ENCODE measurements around the gene TMEM253. TPM values are rescaled to one million over a fixed set of nuclear protein-coding genes. Genes with fewer than 3 reads are reported as not detected.

TMEM253 gene
- total RNA-seq, 1 donor from 2014 or later: 1.4 TPM

GRCh38 chr14:21103710-21104447, 3.0 kb downstream of the TMEM253 start:
- DNase-seq (ENCODE audit: low read depth) (peak; percentile 92), FAIRE-seq (no peak)
- Histone ChIP-seq H3K4me2 (ENCODE audit: low read length) (peak overlapping the region; percentile 94), H3K9me3 (ENCODE audit: insufficient read depth, low read depth, low read length) (no peaks in the 10 kb centered on the region), H3K27ac (ENCODE audit: low read depth, low read length) (peak overlapping the region; percentile 99), H4K20me1 (ENCODE audit: insufficient read depth, low read length) (no peaks in the 10 kb centered on the region), H3K9ac (ENCODE audit: low read length) (peak overlapping the region; percentile 97), H3K4me3 (ENCODE audit: insufficient read depth, low read depth, low read length) (peak overlapping the region; percentile 71), H3K79me2 (ENCODE audit: insufficient read depth, low read length) (no peaks in the 10 kb centered on the region), H3K4me1 (ENCODE audit: insufficient read depth, low read length) (peaks cover 31% of the 10 kb centered on the region), H3K36me3 (ENCODE audit: insufficient read depth, low read length) (no peaks in the 10 kb centered on the region), H2AFZ (ENCODE audit: low read depth, low read length) (peak overlapping the region; percentile 97), H3K27me3 (ENCODE audit: insufficient read depth, low read length) (peaks cover 7% of the 10 kb centered on the region)
- Mint-ChIP-seq H3K27me3 (ENCODE audit: low read depth, unreplicated experiment) (no peaks in the 10 kb centered on the region), H3K27ac (ENCODE audit: unreplicated experiment) (peak overlapping the region; percentile 89), H3K4me3 (ENCODE audit: unreplicated experiment) (peak overlapping the region; percentile 97), H3K9me3 (ENCODE audit: unreplicated experiment) (no peaks in the 10 kb centered on the region), H3K4me1 (ENCODE audit: low read depth, unreplicated experiment) (peaks cover 59% of the 10 kb centered on the region), H3K36me3 (ENCODE audit: low read depth, unreplicated experiment) (no peaks in the 10 kb centered on the region)
- TF ChIP-seq, protein P1, sequence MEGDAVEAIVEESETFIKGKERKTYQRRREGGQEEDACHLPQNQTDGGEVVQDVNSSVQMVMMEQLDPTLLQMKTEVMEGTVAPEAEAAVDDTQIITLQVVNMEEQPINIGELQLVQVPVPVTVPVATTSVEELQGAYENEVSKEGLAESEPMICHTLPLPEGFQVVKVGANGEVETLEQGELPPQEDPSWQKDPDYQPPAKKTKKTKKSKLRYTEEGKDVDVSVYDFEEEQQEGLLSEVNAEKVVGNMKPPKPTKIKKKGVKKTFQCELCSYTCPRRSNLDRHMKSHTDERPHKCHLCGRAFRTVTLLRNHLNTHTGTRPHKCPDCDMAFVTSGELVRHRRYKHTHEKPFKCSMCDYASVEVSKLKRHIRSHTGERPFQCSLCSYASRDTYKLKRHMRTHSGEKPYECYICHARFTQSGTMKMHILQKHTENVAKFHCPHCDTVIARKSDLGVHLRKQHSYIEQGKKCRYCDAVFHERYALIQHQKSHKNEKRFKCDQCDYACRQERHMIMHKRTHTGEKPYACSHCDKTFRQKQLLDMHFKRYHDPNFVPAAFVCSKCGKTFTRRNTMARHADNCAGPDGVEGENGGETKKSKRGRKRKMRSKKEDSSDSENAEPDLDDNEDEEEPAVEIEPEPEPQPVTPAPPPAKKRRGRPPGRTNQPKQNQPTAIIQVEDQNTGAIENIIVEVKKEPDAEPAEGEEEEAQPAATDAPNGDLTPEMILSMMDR (IDR thresholded peaks at IDR 0.05; ENCODE audit: insufficient read depth, low read depth, low read length): peak; percentile 62
- no peak for TF ChIP-seq EZH2 (IDR thresholded peaks at IDR 0.05; ENCODE audit: insufficient read depth, low read length)

DNA sequence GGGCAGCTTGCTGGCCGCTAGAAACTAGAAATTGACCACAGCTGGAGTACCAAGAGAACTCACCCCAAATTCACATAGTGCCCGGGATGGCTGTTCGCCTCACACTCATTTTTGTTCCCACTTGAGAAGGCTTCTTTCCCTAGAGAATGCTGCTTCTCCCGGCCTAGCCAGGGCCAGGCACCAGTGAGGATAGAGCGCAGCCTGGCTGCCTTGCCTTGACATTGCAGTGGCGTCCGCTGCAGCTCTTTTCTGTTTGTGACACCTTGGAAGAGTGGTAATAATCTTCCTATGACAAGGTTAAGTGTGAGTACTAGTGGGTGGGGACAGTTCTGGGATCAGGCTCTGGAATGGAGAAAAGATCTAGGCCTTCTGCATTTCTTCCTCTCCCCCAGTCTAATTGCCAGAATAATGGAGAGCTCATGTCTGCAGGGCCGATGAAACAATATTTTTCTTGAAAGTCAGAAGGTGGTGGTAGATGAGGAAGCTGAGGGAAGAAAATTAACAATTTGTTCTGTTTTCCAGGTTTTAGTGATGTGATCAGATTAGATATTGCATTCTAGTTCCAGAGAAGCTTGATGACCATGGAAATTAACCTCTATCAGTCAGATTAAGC, 3.7 kb downstream of the TMEM253 start:
- H3K36me3 Mint-ChIP-seq (ENCODE audit: low read depth, unreplicated experiment): no peaks in the 10 kb centered on the region
- DNase-seq (ENCODE audit: low read depth) (peak; percentile 63), FAIRE-seq (no peak)
- Histone ChIP-seq H3K27ac (ENCODE audit: low read depth, low read length) (peak overlapping the region; percentile 99), H2AFZ (ENCODE audit: low read depth, low read length) (peak overlapping the region; percentile 97), H3K9me3 (ENCODE audit: insufficient read depth, low read depth, low read length) (no peaks in the 10 kb centered on the region), H3K9ac (ENCODE audit: low read length) (peak overlapping the region; percentile 97), H3K4me1 (ENCODE audit: insufficient read depth, low read length) (peaks cover 25% of the 10 kb centered on the region), H3K79me2 (ENCODE audit: insufficient read depth, low read length) (no peaks in the 10 kb centered on the region), H3K27me3 (ENCODE audit: insufficient read depth, low read length) (peaks cover under 1% of the 10 kb centered on the region), H4K20me1 (ENCODE audit: insufficient read depth, low read length) (no peaks in the 10 kb centered on the region), H3K36me3 (ENCODE audit: insufficient read depth, low read length) (no peaks in the 10 kb centered on the region), H3K4me2 (ENCODE audit: low read length) (peak overlapping the region; percentile 94), H3K4me3 (ENCODE audit: insufficient read depth, low read depth, low read length) (peak overlapping the region; percentile 71)
- H3K9me3 Mint-ChIP-seq (ENCODE audit: unreplicated experiment): no peaks in the 10 kb centered on the region
- no peak for TF ChIP-seq EZH2 (IDR thresholded peaks at IDR 0.05; ENCODE audit: insufficient read depth, low read length)
- TF ChIP-seq, protein P1 (IDR thresholded peaks at IDR 0.05; ENCODE audit: insufficient read depth, low read depth, low read length): peak; percentile 97
- H3K27ac Mint-ChIP-seq (ENCODE audit: unreplicated experiment): peak overlapping the region; percentile 89
- peak overlapping the region; percentile 97 for H3K4me3 Mint-ChIP-seq (ENCODE audit: unreplicated experiment)
- no peaks in the 10 kb centered on the region for H3K27me3 Mint-ChIP-seq (ENCODE audit: low read depth, unreplicated experiment)
- peaks cover 55% of the 10 kb centered on the region for H3K4me1 Mint-ChIP-seq (ENCODE audit: low read depth, unreplicated experiment)

All from astrocyte (in vitro differentiated cells and primary cell).